ENCODE results near the gene CIB4.
"Not testable (repeated sequence)": the region's sequence is repeated elsewhere in the genome, so short reads cannot be mapped to it uniquely, and the experiment has no call there.

CIB4 gene

DNA sequence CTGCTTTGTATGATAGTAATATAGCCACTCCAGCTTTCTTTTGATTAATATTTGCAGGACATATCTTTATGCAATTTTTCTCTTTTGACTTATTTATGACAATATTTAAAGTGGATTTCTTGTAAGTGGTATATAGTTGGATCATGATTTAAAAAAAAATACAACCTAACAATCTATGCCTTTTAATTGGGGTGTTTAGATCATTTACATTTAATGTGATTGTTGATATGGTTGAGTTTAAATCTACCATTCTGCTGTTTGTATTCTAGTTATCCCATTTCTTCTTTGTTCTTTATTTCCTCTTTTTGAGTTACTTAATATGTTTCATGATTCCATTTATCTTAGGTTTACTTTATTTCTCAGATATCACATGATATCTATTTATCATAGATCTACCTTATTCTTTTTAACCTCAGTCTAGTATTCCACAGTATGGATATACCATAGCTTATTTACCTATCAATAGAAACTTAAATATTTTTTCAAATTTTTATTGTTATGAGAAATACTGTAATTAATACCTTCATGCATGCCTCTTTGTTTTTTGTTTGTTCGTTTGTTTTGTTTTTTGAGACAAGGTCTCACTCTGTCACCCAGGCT is 19.3 kb upstream of the CIB4 start:
- H3K9me3 ChIP-seq (ENCODE audit: control insufficient read depth, low read length) = no peaks in the 10 kb centered on the region
- no peaks in the 10 kb centered on the region for H3K27me3 ChIP-seq (ENCODE audit: control insufficient read depth, insufficient read depth, low read length)
- H3K4me1 ChIP-seq = no peaks in the 10 kb centered on the region
- no peak overlapping the region for H3K9ac ChIP-seq
- no peak overlapping the region for H3K27ac ChIP-seq
- H3K79me2 ChIP-seq = no peaks in the 10 kb centered on the region
- H2AFZ ChIP-seq = no peak overlapping the region
- H3K36me3 ChIP-seq (ENCODE audit: control insufficient read depth, insufficient read depth, low read length) = no peaks in the 10 kb centered on the region
- no peak for TF ChIP-seq CTCF (IDR thresholded peaks at IDR 0.05)
- no peak overlapping the region for H3K4me2 ChIP-seq (ENCODE audit: low read length)
- no peak overlapping the region for H3K4me3 ChIP-seq (ENCODE audit: low read depth, low read length)

DNA sequence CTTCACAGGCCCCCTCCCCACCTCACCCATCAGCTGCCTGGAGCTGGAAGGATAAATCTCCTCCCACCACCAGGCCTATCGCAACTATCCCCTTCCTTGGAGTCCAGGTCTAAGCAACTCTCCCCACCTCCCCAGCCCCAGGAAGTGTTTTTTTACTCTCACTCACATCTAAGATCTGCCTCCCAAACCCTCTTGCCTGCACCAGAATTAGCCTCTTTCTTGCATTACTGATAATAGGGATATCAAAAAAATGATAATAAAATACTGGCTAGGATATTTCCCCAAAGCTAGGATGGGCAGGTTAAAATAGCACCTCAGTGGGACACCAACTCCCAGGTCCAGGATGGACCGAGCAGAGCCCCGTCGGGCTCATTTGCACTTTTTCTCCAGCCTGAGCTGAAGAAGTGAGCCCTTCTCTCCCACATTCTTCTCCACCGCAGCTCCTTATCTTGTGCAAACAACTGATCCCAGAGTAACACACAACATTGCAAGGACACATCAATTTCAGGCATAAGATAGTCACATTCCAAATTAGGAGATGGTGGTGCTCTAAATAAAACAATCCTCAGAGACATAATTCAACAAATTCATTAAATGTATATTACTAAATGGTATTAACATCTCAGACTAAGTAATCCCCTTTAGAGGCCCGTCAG is 17.7 kb upstream of the CIB4 start:
- Histone ChIP-seq H3K27ac (no peak overlapping the region), H3K27me3 (ENCODE audit: control insufficient read depth, insufficient read depth, low read length) (no peaks in the 10 kb centered on the region), H3K79me2 (no peaks in the 10 kb centered on the region), H3K4me2 (ENCODE audit: low read length) (no peak overlapping the region), H3K9me3 (ENCODE audit: control insufficient read depth, low read length) (no peaks in the 10 kb centered on the region), H3K36me3 (ENCODE audit: control insufficient read depth, insufficient read depth, low read length) (no peaks in the 10 kb centered on the region), H3K4me1 (no peaks in the 10 kb centered on the region), H3K9ac (no peak overlapping the region), H3K4me3 (ENCODE audit: low read depth, low read length) (no peak overlapping the region), H2AFZ (no peak overlapping the region)
- TF ChIP-seq CTCF (IDR thresholded peaks at IDR 0.05) = no peak

DNA sequence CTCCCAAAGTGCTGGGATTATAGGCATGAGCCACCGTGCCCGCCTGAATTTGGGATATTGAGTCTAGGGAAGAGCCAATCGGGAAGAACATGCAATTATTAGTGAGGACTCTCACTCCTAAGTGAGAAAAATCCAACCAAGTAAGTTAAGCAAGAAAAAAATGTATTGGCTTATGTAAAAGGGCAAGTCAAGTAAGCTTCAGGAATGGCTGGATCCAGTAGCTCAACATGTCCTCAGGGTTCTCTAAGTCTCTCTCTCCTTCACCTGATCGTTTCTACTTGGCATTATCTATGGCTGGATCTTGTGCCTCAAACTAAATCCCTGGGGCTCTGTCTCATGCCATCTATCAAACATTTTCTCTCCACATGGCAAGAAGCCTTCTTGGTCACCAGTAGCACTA is 16.1 kb upstream of the CIB4 start:
- TF ChIP-seq CTCF (IDR thresholded peaks at IDR 0.05) = no peak
- Histone ChIP-seq H3K4me3 (ENCODE audit: low read depth, low read length) (no peak overlapping the region), H3K4me2 (ENCODE audit: low read length) (no peak overlapping the region), H3K79me2 (no peaks in the 10 kb centered on the region), H3K27me3 (ENCODE audit: control insufficient read depth, insufficient read depth, low read length) (no peaks in the 10 kb centered on the region), H2AFZ (no peak overlapping the region), H3K9me3 (ENCODE audit: control insufficient read depth, low read length) (no peaks in the 10 kb centered on the region), H3K9ac (no peak overlapping the region), H3K4me1 (no peaks in the 10 kb centered on the region), H3K27ac (no peak overlapping the region), H3K36me3 (ENCODE audit: control insufficient read depth, insufficient read depth, low read length) (no peaks in the 10 kb centered on the region)

DNA sequence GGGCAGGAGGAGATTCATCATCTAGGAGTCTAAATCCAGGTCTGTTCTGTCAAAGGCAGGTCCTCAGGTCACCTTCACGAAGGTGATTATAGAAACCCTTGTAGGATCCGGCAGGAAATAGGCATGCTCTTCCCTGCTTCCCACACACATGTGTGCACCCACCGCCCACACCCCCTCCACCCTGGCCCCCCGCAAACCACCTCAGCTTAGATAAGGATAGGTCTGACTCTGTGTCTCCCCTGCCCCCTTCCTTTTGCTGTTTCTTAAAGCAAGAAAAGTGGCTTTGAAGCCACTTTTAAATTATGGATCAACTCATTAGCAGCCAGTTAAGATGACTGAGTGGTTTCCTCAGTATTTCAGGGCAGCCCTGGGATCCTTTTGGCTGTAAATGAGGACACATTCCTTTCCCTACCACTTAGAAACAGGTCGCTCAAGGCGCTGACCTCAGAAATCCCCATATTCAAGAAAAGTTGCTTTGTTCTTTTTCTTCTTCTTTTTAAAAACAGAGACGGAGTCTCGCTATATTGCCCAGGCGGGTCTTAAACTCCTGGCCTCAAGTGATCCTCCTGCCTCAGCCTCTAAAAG is 14.5 kb upstream of the CIB4 start:
- Histone ChIP-seq H3K9ac (no peak overlapping the region), H3K4me2 (ENCODE audit: low read length) (no peak overlapping the region), H3K27ac (no peak overlapping the region), H3K79me2 (no peaks in the 10 kb centered on the region), H3K4me1 (no peaks in the 10 kb centered on the region), H2AFZ (no peak overlapping the region), H3K4me3 (ENCODE audit: low read depth, low read length) (no peak overlapping the region), H3K9me3 (ENCODE audit: control insufficient read depth, low read length) (no peaks in the 10 kb centered on the region), H3K27me3 (ENCODE audit: control insufficient read depth, insufficient read depth, low read length) (no peaks in the 10 kb centered on the region), H3K36me3 (ENCODE audit: control insufficient read depth, insufficient read depth, low read length) (no peaks in the 10 kb centered on the region)
- no peak for TF ChIP-seq CTCF (IDR thresholded peaks at IDR 0.05)

GRCh38 chr2:26655120-26655519 is 14.0 kb upstream of the CIB4 start:
- H3K4me1 ChIP-seq = not testable (repeated sequence)

More at GRCh38 chr2:26655120-26655519, 14.0 kb upstream of the CIB4 start:
- H3K27me3 ChIP-seq (ENCODE audit: control insufficient read depth, insufficient read depth, low read length); H2AFZ ChIP-seq; H3K79me2 ChIP-seq; H3K27ac ChIP-seq; H3K4me3 ChIP-seq (ENCODE audit: low read depth, low read length); H3K9ac ChIP-seq; H3K4me2 ChIP-seq (ENCODE audit: low read length); H3K9me3 ChIP-seq (ENCODE audit: control insufficient read depth, low read length); H3K36me3 ChIP-seq (ENCODE audit: control insufficient read depth, insufficient read depth, low read length): not testable (repeated sequence)

Data from parathyroid adenoma (tissue), 2 donors.